Kidney epithelial cell (primary cell): ENCODE results near the gene FRY. TPM values are rescaled to one million over a fixed set of nuclear protein-coding genes. Genes with fewer than 3 reads are reported as not detected.

Experiments used
- DNase-seq: peaks from one replicate; pipeline ENCODE4 v3.0.0-alpha.2; 2010; ENCODE audit warnings: low read depth
- H3K27me3 ChIP-seq: 2 replicates; pipeline ENCODE4 v1.6.0; 2011; ENCODE audit warnings: low read length; ENCODE audit not compliant: control insufficient read depth, insufficient read depth
- H3K36me3 ChIP-seq: 2 replicates; pipeline ENCODE4 v1.5.1; 2011; ENCODE audit warnings: low read length; ENCODE audit not compliant: control insufficient read depth, insufficient read depth
- H3K4me3 ChIP-seq: 2 replicates; pipeline ENCODE4 v1.5.1; 2011; ENCODE audit warnings: low read depth, mild to moderate bottlenecking, control low read depth, low read length
- total RNA-seq: library from RNA; depleted of rRNA; stranded (reverse); fragments of >200 nt; gene quantifications from 2 replicates; pipeline ENCODE4 v1.2.3, GENCODE V29; 2015
- TF ChIP-seq, protein P1 (sequence below): IDR thresholded peaks from 2 replicates; pipeline ENCODE4 v1.5.1; 2011; ENCODE audit warnings: mild to moderate bottlenecking, moderate library complexity, low read length, control low read depth, inconsistent platforms; ENCODE audit not compliant: insufficient read depth, poor library complexity, severe bottlenecking

The FRY gene
- total RNA-seq, 1 donor from 2014 or later, result 6.7 TPM

DNA sequence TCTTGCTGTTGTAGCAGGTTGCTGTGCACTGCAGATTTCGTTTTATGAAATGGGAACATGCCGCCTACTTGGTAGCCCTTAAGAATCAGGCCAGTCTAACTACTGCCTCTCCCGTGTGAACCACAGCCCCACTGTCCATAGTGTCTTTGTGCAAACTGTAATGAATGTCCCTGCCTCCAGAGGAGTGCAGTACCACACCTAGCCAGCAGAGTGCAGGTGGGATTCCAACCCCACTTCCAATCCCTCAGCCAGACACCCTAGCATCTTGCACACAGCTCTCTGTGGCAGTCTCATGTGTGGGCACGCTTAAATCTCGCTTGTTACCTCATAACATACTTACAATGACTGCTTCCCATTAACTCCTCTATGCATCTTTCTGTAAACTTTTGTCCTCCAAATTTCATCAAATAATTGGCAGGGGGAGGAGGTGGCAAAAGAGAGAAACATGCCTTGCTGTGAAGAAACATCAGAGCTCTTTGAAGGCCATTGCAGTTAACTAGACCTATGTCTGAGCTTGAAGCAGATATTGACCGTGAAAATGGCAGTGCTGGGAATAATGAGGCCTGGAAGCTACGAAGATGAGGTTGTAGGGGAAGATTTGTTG is 236.4 kb downstream of the FRY start:
- Histone ChIP-seq H3K4me3 (no peak overlapping the region), H3K27me3 (no peaks in the 10 kb centered on the region), H3K36me3 (no peaks in the 10 kb centered on the region)
- TF ChIP-seq, protein P1, sequence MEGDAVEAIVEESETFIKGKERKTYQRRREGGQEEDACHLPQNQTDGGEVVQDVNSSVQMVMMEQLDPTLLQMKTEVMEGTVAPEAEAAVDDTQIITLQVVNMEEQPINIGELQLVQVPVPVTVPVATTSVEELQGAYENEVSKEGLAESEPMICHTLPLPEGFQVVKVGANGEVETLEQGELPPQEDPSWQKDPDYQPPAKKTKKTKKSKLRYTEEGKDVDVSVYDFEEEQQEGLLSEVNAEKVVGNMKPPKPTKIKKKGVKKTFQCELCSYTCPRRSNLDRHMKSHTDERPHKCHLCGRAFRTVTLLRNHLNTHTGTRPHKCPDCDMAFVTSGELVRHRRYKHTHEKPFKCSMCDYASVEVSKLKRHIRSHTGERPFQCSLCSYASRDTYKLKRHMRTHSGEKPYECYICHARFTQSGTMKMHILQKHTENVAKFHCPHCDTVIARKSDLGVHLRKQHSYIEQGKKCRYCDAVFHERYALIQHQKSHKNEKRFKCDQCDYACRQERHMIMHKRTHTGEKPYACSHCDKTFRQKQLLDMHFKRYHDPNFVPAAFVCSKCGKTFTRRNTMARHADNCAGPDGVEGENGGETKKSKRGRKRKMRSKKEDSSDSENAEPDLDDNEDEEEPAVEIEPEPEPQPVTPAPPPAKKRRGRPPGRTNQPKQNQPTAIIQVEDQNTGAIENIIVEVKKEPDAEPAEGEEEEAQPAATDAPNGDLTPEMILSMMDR, result peak; percentile 87
- DNase-seq, result no peak

- H3K4me3 ChIP-seq, result no peak overlapping the region
- TF ChIP-seq, protein P1, result no peak
- DNase-seq, result no peak
Observed at GRCh38 chr13:32272021-32272683, 240.6 kb downstream of the FRY start.

DNA sequence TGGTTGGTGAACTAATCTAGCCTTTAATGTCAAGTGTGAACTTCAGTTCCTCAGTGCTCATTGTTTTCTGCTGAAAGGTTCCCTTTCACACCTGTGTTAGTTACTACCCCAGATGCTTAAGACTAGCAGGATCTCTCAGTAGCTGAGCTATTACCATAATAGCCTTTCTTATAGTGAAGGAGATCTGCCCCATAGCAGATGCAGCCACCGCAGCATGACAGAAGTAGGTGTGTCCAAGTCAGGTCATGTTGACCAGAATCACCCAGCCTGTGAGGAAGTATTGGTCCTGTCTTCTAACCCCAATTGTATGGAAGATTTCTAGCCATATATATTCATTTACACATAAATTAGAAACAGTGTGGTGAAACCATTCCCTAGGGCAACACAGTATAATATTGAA is 246.3 kb downstream of the FRY start:
- H3K4me3 ChIP-seq, result no peak overlapping the region
- H3K36me3 ChIP-seq, result no peaks in the 10 kb centered on the region
- H3K27me3 ChIP-seq, result no peaks in the 10 kb centered on the region
- DNase-seq, result no peak
- TF ChIP-seq, protein P1, result no peak

More at GRCh38 chr13:32272021-32272683, 240.6 kb downstream of the FRY start:
- H3K27me3 ChIP-seq, result no peaks in the 10 kb centered on the region
- H3K36me3 ChIP-seq, result no peaks in the 10 kb centered on the region

GRCh38 chr13:32278426-32278825 is 246.9 kb downstream of the FRY start:
- Histone ChIP-seq H3K4me3 (no peak overlapping the region), H3K36me3 (no peaks in the 10 kb centered on the region), H3K27me3 (no peaks in the 10 kb centered on the region)
- TF ChIP-seq, protein P1, result no peak
- peak; percentile 39 for DNase-seq

DNA sequence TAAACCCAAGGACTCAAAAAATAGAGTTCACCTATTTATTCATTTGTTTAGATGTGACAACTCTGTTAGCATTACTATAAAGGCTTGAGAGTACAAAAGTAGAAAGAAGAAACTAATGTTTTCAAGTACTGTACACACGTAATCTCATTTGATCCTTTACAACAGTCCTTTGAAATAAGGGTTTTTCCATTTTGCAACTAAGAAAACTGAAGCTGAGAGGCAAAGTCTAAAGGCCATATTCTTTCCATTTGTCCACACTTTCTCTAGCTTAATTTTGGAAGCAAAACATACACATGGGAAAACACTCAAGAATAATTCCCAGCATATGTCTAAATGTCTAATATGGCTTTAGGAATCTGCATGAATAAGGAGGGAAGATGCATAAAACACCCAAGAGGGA is 249.5 kb downstream of the FRY start:
- H3K36me3 ChIP-seq, result no peaks in the 10 kb centered on the region
- no peak for DNase-seq
- TF ChIP-seq, protein P1, result no peak
- no peak overlapping the region for H3K4me3 ChIP-seq
- H3K27me3 ChIP-seq, result no peaks in the 10 kb centered on the region
